AG04450 (cell line): ENCODE data around the gene MLEC. TPM values are rescaled to one million over a fixed set of nuclear protein-coding genes. Genes with fewer than 3 reads are reported as not detected.

Source experiments
- CTCF ChIA-PET: fragments of 300-600, 350-600 bp; formaldehyde crosslinking; extraction: SDS; loops from one replicate; lab custom pipeline; 2022; ENCODE audit warnings: antibody characterized with exemption, inconsistent platforms; lab: Charles Lee
- POLR2A ChIA-PET: fragments of 350-600 bp; formaldehyde crosslinking; extraction: SDS; loops from one replicate; lab custom pipeline; 2021; ENCODE audit warnings: antibody characterized with exemption, inconsistent platforms; lab: Yijun Ruan, JAX
- DNase-seq: peaks from one replicate; pipeline ENCODE4 v3.0.0-alpha.2; 2011; ENCODE audit warnings: low read depth, low spot score
- H3K27ac ChIP-seq: one replicate; pipeline ENCODE4 v1.5.1; 2012; ENCODE audit warnings: low read depth, low read length, control low read depth
- H3K27me3 ChIP-seq: one replicate; pipeline ENCODE4 v1.6.0; 2012; ENCODE audit warnings: low read length; ENCODE audit not compliant: control insufficient read depth, insufficient read depth
- H3K4me3 ChIP-seq: 2 replicates; pipeline ENCODE4 v1.5.1; 2011; ENCODE audit warnings: mild to moderate bottlenecking, low read depth, low read length, control low read depth
- H3K9me3 ChIP-seq: 2 replicates; pipeline ENCODE4 v1.5.1; 2012; ENCODE audit warnings: low read length; ENCODE audit not compliant: control insufficient read depth, insufficient read depth
- CTCF ChIP-seq: IDR thresholded peaks from 2 replicates; pipeline ENCODE4 v1.5.1; 2011; ENCODE audit warnings: low read depth, low read length, control low read depth, inconsistent platforms
- polyA plus RNA-seq: library from polyadenylated mRNA; depleted of rRNA; stranded (reverse); fragments of >200 nt; gene quantifications from 2 replicates; pipeline ENCODE4 v1.2.3, GENCODE V29; 2011

Gene MLEC
- polyA plus RNA-seq, 1 experiment, result 76.7 TPM

GRCh38 chr12:120699553-120699952 lies 12.6 kb downstream of the MLEC start:
- H3K4me3 ChIP-seq, result no peak overlapping the region
- ChIA-PET POLR2A (no interaction called here), CTCF (no interaction called here)
- H3K27me3 ChIP-seq, result no peaks in the 10 kb centered on the region
- no peaks in the 10 kb centered on the region for H3K9me3 ChIP-seq
- DNase-seq, result no peak
- no peak overlapping the region for H3K27ac ChIP-seq
- no peak for TF ChIP-seq CTCF

GRCh38 chr12:120700886-120701285 lies 13.9 kb downstream of the MLEC start:
- no peak for TF ChIP-seq CTCF
- POLR2A ChIA-PET, result interaction anchor here (0.7 kb wide), 1 partner anchor 76 kb away, joined by 5 read pairs; no protein-coding TSS in a partner anchor
- H3K27me3 ChIP-seq, result no peaks in the 10 kb centered on the region

GRCh38 chr12:120702637-120703036 lies 15.7 kb downstream of the MLEC start:
- Histone ChIP-seq H3K9me3 (no peaks in the 10 kb centered on the region), H3K27ac (no peak overlapping the region), H3K4me3 (no peak overlapping the region), H3K27me3 (no peaks in the 10 kb centered on the region)
- ChIA-PET POLR2A (no interaction called here), CTCF (interaction anchor here (1.3 kb wide), 1 partner anchor 54 kb away, joined by 6 read pairs; no protein-coding TSS in a partner anchor)
- no peak for DNase-seq
- TF ChIP-seq CTCF, result no peak

More at GRCh38 chr12:120700886-120701285, 13.9 kb downstream of the MLEC start:
- no peak for DNase-seq
- H3K4me3 ChIP-seq, result no peak overlapping the region
- CTCF ChIA-PET, result interaction anchor here (0.8 to 1.5 kb wide), 2 partner anchors 54 to 118 kb away, joined by 3 to 4 read pairs; no protein-coding TSS in a partner anchor
- H3K27ac ChIP-seq, result no peak overlapping the region
- no peaks in the 10 kb centered on the region for H3K9me3 ChIP-seq

- POLR2A ChIA-PET, result no interaction called here
- Histone ChIP-seq H3K27me3 (no peaks in the 10 kb centered on the region), H3K4me3 (no peak overlapping the region), H3K9me3 (no peaks in the 10 kb centered on the region), H3K27ac (no peak overlapping the region)
- CTCF ChIA-PET, result interaction anchor here (1.3 kb wide), 1 partner anchor 54 kb away, joined by 6 read pairs; no protein-coding TSS in a partner anchor
- no peak for TF ChIP-seq CTCF
- DNase-seq, result no peak
Measured at GRCh38 chr12:120703311-120703942, 16.5 kb downstream of the MLEC start.

- DNase-seq, result no peak
- H3K27me3 ChIP-seq, result no peaks in the 10 kb centered on the region
- H3K27ac ChIP-seq, result no peak overlapping the region
- H3K9me3 ChIP-seq, result no peaks in the 10 kb centered on the region
- CTCF ChIA-PET, result interaction anchor here (0.6 kb wide), 1 partner anchor 114 kb away, joined by 3 read pairs; no protein-coding TSS in a partner anchor
- POLR2A ChIA-PET, result no interaction called here
- no peak overlapping the region for H3K4me3 ChIP-seq
- no peak for TF ChIP-seq CTCF
Measured at GRCh38 chr12:120705618-120706017, 18.7 kb downstream of the MLEC start.
